Activated naive CD8-positive, alpha-beta T cell (primary cell): ENCODE data around the gene EPS8.
"Not testable (repeated sequence)": the region's sequence is repeated elsewhere in the genome, so short reads cannot be mapped to it uniquely, and the experiment has no call there.

Experiments
- H3K27ac Mint-ChIP-seq: one replicate; pipeline ENCODE4 v1.8.0; 2021; ENCODE audit warnings: mixed read lengths
- H3K27me3 Mint-ChIP-seq: one replicate; pipeline ENCODE4 v1.8.0; 2021; ENCODE audit warnings: mixed read lengths
- H3K36me3 Mint-ChIP-seq: one replicate; pipeline ENCODE4 v1.8.0; 2021; ENCODE audit warnings: mixed read lengths
- H3K4me1 Mint-ChIP-seq: one replicate; pipeline ENCODE4 v1.8.0; 2021; ENCODE audit warnings: low read depth, mixed read lengths
- H3K4me3 Mint-ChIP-seq: one replicate; pipeline ENCODE4 v1.8.0; 2021; ENCODE audit warnings: mild to moderate bottlenecking, mixed read lengths
- H3K9me3 Mint-ChIP-seq: one replicate; pipeline ENCODE4 v1.8.0; 2021; ENCODE audit warnings: low read depth, mixed read lengths

The EPS8 gene

DNA sequence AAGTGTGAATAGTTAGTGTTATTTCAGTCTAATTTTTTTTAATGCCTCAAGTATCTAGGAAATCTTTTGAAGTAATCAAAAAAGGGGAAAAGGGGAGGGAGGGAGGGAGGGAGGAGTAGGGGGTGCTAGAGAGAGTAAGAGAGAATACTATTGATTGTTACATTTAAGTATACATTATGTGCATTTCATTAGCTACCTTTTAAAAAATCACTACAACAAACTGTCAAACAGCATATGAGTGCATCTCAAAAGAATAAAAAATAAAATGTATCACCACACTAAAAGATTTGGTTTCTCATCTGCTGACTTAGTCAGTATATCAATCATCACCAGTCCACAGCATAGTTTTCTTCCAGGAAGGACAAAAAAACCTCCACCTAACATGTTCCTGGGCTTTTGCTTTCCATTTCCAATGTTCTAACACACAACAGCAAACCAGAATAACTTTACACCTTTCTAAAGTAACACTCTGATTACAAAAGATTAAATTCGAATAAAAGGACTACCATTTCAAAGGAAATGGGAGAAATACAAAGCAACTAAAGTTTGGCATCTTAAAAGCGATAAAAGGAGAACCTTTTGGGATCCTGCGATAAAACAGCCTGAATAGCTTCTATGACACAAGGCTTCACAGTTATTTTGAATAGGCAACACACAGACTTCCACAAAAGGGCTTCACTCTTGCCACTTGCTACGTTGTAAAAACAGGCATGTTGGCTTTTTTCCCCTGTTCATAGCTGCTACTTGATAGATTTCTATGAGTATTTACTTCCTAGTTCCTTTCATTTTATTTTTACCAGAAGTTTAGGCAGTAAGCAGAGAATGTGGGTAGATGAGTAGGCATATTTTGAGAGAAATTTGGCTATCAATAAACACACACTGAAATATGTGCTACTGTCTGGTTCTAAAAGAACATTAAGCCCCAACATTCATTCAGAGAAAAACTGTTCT, 160.9 kb downstream of the EPS8 start:
- H3K4me3 Mint-ChIP-seq, result no peak overlapping the region
- H3K9me3 Mint-ChIP-seq, result no peaks in the 10 kb centered on the region
- H3K27ac Mint-ChIP-seq, result no peak overlapping the region
- H3K27me3 Mint-ChIP-seq, result no peaks in the 10 kb centered on the region
- H3K36me3 Mint-ChIP-seq, result no peaks in the 10 kb centered on the region
- H3K4me1 Mint-ChIP-seq, result no peaks in the 10 kb centered on the region

DNA sequence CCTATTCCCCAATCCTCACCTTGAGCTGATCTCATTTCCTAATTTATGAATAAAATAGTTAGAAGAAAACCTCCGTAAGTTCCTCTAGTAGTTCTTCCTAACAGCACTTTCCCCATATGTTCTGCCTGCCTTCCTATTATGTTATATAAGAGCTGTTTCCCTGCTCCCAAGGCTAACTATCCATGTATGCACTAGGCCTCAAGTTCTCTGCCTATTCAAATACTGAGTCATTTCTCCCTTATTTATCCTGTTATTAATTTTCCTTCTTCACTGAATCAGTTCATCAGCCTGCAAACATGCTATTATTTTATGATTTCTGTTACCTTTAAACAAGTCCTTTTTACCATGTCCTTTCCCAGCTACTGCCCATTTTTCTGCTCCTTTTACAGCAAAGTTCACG, 164.1 kb downstream of the EPS8 start:
- Mint-ChIP-seq H3K9me3 (no peaks in the 10 kb centered on the region), H3K27ac (no peak overlapping the region), H3K4me1 (no peaks in the 10 kb centered on the region), H3K36me3 (no peaks in the 10 kb centered on the region), H3K27me3 (no peaks in the 10 kb centered on the region), H3K4me3 (no peak overlapping the region)

GRCh38 chr12:15620741-15621539, 168.2 kb downstream of the EPS8 start:
- H3K36me3 Mint-ChIP-seq, result peaks cover 5% of the 10 kb centered on the region
- no peak overlapping the region for H3K4me3 Mint-ChIP-seq
- H3K9me3 Mint-ChIP-seq, result peaks cover 5% of the 10 kb centered on the region
- H3K27me3 Mint-ChIP-seq, result peaks cover 7% of the 10 kb centered on the region
- no peak overlapping the region for H3K27ac Mint-ChIP-seq
- H3K4me1 Mint-ChIP-seq, result no peaks in the 10 kb centered on the region

DNA sequence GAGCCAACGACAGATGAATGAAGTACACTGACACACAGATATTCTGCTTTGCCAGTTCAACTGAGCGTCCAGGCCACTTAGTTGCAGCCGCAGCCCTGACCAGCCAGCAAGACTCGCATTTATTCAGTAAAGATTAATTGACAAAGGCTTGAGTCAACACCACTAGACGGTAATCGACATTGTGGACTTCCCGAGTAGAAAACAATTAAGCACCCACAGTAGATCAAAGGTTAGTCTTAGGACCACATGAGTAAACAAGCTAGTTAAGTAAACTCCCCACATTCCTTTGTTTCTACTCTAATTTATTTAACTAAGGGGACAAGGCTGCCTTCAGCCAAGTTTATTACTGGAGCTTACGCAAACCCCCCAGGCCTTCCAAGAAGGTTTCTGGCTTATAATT, 172.7 kb downstream of the EPS8 start:
- H3K27me3 Mint-ChIP-seq, H3K4me1 Mint-ChIP-seq, H3K4me3 Mint-ChIP-seq, H3K27ac Mint-ChIP-seq, H3K36me3 Mint-ChIP-seq: not testable (repeated sequence)
- peaks cover 16% of the 10 kb centered on the region for H3K9me3 Mint-ChIP-seq

DNA sequence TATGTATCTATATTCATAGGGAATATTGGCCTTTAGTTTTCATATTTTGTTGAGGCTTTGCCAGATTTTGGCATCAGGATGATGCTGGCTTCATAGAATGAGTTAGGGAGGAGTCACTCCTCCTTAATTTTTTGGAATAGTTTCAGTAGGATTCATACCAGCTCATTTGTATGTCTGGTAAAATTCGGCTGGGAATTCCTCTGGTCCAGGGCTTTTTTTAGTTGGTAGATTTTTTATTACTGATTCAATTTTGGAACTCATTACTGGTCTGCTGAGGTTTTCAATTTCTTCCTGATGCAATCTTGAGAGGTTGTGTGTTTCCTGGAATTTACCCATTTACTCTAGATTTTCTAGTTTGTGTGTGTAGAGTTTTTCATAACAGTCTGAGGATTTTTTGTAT, 175.2 kb downstream of the EPS8 start:
- peaks cover 2% of the 10 kb centered on the region for H3K36me3 Mint-ChIP-seq
- H3K27me3 Mint-ChIP-seq, result peaks cover 3% of the 10 kb centered on the region
- no peaks in the 10 kb centered on the region for H3K4me1 Mint-ChIP-seq
- peaks cover 16% of the 10 kb centered on the region for H3K9me3 Mint-ChIP-seq
- H3K27ac Mint-ChIP-seq, result no peak overlapping the region
- no peak overlapping the region for H3K4me3 Mint-ChIP-seq

DNA sequence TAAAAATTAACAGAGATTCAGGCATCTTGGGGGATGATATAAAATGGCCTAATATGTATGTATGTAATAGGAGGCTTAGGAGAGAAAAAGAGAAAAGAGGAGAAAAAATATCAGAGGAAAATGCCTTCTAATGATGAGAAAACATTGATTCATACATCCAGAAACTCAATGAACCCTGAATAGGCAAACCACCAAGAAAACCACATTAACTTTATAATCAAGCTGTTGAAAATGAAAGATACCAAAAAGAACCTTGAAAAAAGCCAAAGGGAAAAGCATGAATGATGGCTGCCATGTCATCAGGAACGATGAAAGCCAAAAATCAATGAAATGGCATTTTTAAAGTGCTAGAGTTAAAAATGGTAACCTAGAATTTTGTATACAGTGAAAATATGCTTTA, 180.2 kb downstream of the EPS8 start:
- H3K4me1 Mint-ChIP-seq, result no peaks in the 10 kb centered on the region
- H3K27me3 Mint-ChIP-seq, result peaks cover 2% of the 10 kb centered on the region
- H3K27ac Mint-ChIP-seq, result no peak overlapping the region
- H3K36me3 Mint-ChIP-seq, result no peaks in the 10 kb centered on the region
- H3K4me3 Mint-ChIP-seq, result no peak overlapping the region
- peaks cover 9% of the 10 kb centered on the region for H3K9me3 Mint-ChIP-seq

GRCh38 chr12:15608406-15608805, 180.8 kb downstream of the EPS8 start:
- Mint-ChIP-seq H3K36me3 (no peaks in the 10 kb centered on the region), H3K27ac (no peak overlapping the region)

DNA sequence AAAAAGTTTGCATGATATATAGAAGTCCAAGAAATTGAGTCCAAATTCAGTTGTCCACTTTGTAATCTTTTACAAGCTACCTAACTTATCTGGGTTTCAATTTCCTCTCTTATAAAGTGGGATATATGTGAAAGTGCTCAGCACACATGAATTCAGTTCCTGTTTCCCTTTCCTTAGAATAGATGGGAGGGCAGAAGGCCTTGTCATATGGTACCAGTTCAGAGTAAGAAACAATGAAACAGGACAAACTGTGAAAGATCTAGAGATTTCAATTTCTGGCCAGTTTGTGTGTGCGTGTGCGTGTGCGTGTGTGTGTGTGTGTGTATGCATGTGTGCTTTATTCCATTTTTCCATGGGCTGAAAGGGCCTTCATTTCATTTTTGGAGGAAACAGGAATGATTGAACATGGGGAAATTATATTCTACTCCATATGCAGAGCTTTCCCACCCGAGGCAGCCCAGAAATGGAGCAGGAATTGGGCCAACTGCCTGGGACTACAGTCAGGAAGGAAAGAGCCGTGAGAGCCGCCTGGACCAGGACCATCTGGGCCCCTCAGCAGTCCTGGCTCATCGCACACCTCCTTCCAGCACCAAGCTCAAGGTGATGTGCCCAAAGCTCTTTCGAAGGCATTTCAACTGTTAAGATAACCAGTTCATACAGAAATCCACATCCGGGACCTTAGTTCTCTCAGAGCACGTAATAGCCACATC, 183.2 kb downstream of the EPS8 start:
- Mint-ChIP-seq H3K9me3 (no peaks in the 10 kb centered on the region), H3K27ac (no peak overlapping the region), H3K4me1 (no peaks in the 10 kb centered on the region), H3K36me3 (no peaks in the 10 kb centered on the region), H3K4me3 (no peak overlapping the region), H3K27me3 (peaks cover 4% of the 10 kb centered on the region)

More at GRCh38 chr12:15608406-15608805, 180.8 kb downstream of the EPS8 start:
- Mint-ChIP-seq H3K27me3 (peaks cover 2% of the 10 kb centered on the region), H3K4me3 (no peak overlapping the region), H3K4me1 (no peaks in the 10 kb centered on the region), H3K9me3 (peaks cover 4% of the 10 kb centered on the region)

GRCh38 chr12:15603474-15604085, 185.6 kb downstream of the EPS8 start:
- Mint-ChIP-seq H3K27ac (no peak overlapping the region), H3K9me3 (no peaks in the 10 kb centered on the region), H3K36me3 (no peaks in the 10 kb centered on the region), H3K27me3 (peaks cover 7% of the 10 kb centered on the region), H3K4me3 (no peak overlapping the region), H3K4me1 (no peaks in the 10 kb centered on the region)

- Mint-ChIP-seq H3K4me1 (no peaks in the 10 kb centered on the region), H3K27ac (no peak overlapping the region), H3K27me3 (peaks cover 7% of the 10 kb centered on the region), H3K36me3 (no peaks in the 10 kb centered on the region), H3K4me3 (no peak overlapping the region), H3K9me3 (no peaks in the 10 kb centered on the region)
Observed at GRCh38 chr12:15602051-15602672, 187.0 kb downstream of the EPS8 start.

DNA sequence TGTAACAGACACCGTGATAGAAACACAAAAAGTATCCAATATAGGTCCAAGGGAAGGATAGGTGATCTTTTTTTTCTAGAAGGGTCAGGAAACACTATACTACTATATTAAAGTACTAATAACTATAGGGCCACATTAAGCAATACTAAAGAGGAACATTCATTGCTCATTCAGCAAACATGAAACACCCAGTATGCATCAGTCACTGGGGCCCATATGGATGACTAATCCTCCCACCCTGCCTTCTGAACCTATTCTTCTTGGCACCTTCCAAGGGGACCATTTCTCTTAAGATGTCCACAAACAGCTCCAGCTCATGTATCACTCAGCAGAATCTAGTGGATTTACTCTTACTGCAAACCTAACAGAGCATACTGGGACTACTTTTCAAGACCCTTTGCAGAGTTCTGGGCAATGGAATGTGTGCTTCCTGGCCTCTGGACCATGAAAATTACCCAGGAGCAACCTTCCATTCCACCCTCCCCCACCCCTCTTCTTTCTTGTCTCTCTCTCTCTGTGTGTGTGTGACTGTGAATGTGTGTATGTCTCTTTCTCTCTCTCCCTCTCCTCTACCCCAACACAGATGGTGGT, 187.9 kb downstream of the EPS8 start:
- Mint-ChIP-seq H3K27ac (no peak overlapping the region), H3K27me3 (peaks cover 7% of the 10 kb centered on the region), H3K4me3 (no peak overlapping the region), H3K36me3 (no peaks in the 10 kb centered on the region), H3K9me3 (no peaks in the 10 kb centered on the region), H3K4me1 (no peaks in the 10 kb centered on the region)

GRCh38 chr12:15600223-15600935, 188.8 kb downstream of the EPS8 start:
- no peaks in the 10 kb centered on the region for H3K9me3 Mint-ChIP-seq
- H3K27ac Mint-ChIP-seq, result no peak overlapping the region
- no peak overlapping the region for H3K4me3 Mint-ChIP-seq
- H3K4me1 Mint-ChIP-seq, result no peaks in the 10 kb centered on the region
- H3K36me3 Mint-ChIP-seq, result peaks cover 3% of the 10 kb centered on the region
- H3K27me3 Mint-ChIP-seq, result peaks cover 7% of the 10 kb centered on the region

DNA sequence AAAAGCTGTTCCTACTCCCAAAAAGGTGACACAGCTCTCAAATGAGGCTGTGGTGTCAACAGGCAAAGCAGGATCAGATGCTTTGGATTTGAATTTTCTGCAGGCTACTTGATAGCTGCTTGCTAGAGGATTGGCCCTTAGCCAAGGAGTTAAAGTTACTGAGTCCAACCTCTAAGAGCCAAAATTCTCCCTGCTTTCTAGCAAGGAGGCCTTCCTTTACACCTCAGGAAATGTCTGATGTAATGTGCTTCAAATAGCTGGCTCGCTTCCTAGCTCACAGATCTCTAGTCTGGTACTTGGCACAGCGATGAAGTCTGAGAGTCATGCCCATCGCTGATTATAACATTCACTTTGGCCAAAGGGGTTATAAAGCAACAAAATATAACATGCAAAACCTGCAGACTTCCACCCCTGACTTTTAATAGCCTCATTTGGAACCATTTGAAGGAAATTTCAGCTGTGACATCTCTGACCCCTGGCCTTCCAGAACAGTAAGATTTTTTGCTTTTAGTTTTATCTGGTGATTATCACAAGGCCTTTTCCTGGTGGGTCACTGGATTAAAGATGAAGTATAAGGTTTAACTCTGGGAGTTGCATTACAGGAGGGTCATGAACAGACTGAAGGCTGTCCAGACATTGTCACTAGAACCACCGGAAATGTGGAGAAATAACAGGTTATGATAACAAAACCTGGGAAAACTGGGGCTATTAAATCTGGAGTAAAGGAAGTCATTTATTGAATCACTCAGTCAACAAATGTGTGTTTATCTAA, 189.7 kb downstream of the EPS8 start:
- Mint-ChIP-seq H3K9me3 (no peaks in the 10 kb centered on the region), H3K27ac (no peak overlapping the region), H3K4me1 (no peaks in the 10 kb centered on the region), H3K4me3 (no peak overlapping the region), H3K36me3 (peaks cover 4% of the 10 kb centered on the region), H3K27me3 (peaks cover 7% of the 10 kb centered on the region)
